Activated T-cell treated with anti-CD3 and anti-CD28 coated beads, Interleukin-2, amount 50 U/mL, for 24 hours (primary cell): ENCODE measurements around the gene BMP10.

Source experiments
- DNase-seq: peaks from one replicate; pipeline ENCODE4 v3.0.0-alpha.2; 2020
- H3K27ac Mint-ChIP-seq: 2 replicates; pipeline ENCODE4 v1.8.0; 2020; ENCODE audit warnings: mild to moderate bottlenecking, mixed read lengths
- H3K27me3 Mint-ChIP-seq: 2 replicates; pipeline ENCODE4 v1.8.0; 2020; ENCODE audit warnings: mixed read lengths
- H3K36me3 Mint-ChIP-seq: 2 replicates; pipeline ENCODE4 v1.8.0; 2020; ENCODE audit warnings: low read depth, mixed read lengths
- H3K4me1 Mint-ChIP-seq: 2 replicates; pipeline ENCODE4 v1.8.0; 2020; ENCODE audit warnings: low read depth, mixed read lengths
- H3K4me3 Mint-ChIP-seq: 2 replicates; pipeline ENCODE4 v1.8.0; 2020; ENCODE audit warnings: mild to moderate bottlenecking, moderate library complexity, mixed read lengths
- H3K9me3 Mint-ChIP-seq: 2 replicates; pipeline ENCODE4 v1.8.0; 2020; ENCODE audit warnings: mixed read lengths

The BMP10 gene

GRCh38 chr2:68871159-68871764 lies at the start of gene BMP10:
Gene BMP10, minus strand, starts transcription at chr2:68871397. Its CDS starts 39 bp downstream, at chr2:68871358.
- no peak within 1 kb of the TSS for H3K4me3 Mint-ChIP-seq
- peak within 1 kb of the TSS; percentile 37 for H3K27ac Mint-ChIP-seq
- H3K27me3 Mint-ChIP-seq: no peaks in the 10 kb centered on the region
- H3K36me3 Mint-ChIP-seq: no peaks in the 10 kb centered on the region
- H3K9me3 Mint-ChIP-seq: no peaks in the 10 kb centered on the region
- no peak for DNase-seq
- peaks cover 5% of the 10 kb centered on the region for H3K4me1 Mint-ChIP-seq

GRCh38 chr2:68920481-68921170 lies 49.4 kb upstream of the BMP10 start:
- Mint-ChIP-seq H3K27ac (no peak overlapping the region), H3K4me3 (no peak overlapping the region), H3K4me1 (peaks cover 8% of the 10 kb centered on the region), H3K9me3 (no peaks in the 10 kb centered on the region), H3K27me3 (no peaks in the 10 kb centered on the region), H3K36me3 (no peaks in the 10 kb centered on the region)
- DNase-seq: no peak

DNA sequence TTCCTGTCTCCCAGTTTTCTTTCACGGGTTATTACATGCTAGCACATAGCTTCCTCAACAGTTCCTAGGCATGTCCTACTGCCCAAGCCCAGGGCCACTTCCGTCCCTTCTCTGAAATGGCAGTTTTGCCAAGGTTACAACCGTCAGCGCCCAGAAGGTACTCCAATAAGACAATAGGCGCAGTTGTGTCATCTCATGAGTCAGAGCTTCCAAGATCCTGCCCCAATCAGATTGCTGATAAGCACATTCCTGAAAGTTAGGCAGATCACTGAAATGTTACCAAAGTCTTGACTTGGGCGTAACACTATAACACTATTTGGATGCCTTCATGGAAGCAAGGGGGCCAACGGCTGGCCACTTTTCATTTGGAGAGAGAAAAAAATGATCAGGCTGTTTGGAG lies 47.3 kb upstream of the BMP10 start:
- Mint-ChIP-seq H3K4me1 (peaks cover 3% of the 10 kb centered on the region), H3K27me3 (no peaks in the 10 kb centered on the region), H3K27ac (no peak overlapping the region), H3K4me3 (no peak overlapping the region), H3K9me3 (no peaks in the 10 kb centered on the region), H3K36me3 (no peaks in the 10 kb centered on the region)
- no peak for DNase-seq

DNA sequence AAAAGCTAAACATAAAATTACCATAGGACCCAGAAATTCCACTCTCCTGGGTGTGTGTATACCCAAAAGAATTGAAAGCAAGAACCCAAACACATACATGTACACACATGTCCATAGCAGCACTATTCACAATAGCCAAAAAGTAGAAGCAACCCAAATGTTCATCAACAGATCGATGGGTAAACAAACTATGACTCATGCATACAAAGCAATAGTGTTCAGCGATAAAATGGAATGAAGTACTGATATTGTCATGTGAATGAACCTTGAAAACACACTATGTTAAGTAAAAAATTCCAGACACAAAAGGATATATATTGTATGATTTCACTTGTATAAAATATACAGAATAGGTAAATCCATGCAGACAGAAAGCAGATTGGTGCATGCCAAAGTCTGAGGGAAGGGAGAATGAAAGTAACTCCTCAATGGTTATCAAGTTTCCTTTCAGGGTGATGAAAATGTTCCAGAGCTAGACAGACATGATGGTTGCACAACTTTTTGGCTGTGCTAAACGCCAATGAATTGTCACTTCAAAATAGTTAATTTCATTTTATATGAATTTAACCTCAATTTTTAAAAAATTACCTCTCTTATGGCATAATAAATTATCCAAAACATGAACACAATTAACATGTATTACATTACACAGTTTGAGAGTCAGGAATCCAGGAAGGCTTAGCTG lies 46.0 kb upstream of the BMP10 start:
- Mint-ChIP-seq H3K36me3 (no peaks in the 10 kb centered on the region), H3K9me3 (no peaks in the 10 kb centered on the region), H3K4me1 (peaks cover 3% of the 10 kb centered on the region), H3K4me3 (no peak overlapping the region), H3K27ac (no peak overlapping the region), H3K27me3 (no peaks in the 10 kb centered on the region)
- no peak for DNase-seq

DNA sequence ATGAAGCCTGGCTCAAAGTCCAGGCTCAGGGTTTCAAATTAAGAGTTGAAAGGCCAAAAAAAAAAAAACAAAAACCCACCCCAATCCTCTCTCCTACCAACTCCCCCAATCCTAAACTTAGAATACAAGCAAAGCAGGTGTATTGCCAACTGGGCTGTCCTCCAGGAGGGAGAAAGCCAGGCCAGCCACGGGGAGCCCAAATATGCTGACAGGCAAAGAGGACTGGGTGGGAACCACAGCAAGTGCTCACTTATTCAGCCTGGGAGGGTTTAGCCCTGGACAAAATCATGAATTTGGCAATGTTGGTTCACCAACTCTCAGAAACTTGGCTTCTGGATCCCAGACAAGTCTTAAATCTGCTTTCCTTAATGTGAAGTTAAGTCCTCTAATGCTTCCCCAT lies 45.0 kb upstream of the BMP10 start:
- Mint-ChIP-seq H3K9me3 (no peaks in the 10 kb centered on the region), H3K27ac (no peak overlapping the region), H3K36me3 (no peaks in the 10 kb centered on the region), H3K4me3 (no peak overlapping the region), H3K27me3 (no peaks in the 10 kb centered on the region), H3K4me1 (peaks cover 3% of the 10 kb centered on the region)
- DNase-seq: no peak

DNA sequence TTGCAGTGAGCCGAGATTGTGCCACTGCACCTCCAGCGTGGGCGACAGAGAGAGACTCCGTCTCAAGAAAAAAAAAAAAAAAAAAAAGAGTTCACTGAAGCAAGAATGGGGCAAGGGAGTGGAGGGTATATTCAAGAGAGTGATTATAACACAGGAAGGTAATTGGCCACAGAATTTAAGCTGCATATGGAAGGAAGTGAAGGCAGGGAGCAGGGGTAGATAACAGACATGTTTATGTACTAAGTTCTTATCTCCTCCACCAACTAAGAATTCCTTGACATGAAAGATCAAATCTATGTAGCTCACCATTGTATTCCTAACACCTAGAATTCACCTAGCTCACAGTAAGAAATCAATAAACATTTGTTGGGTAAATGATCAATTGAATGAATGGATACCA lies 44.2 kb upstream of the BMP10 start:
- peaks cover 5% of the 10 kb centered on the region for H3K4me1 Mint-ChIP-seq
- no peak overlapping the region for H3K27ac Mint-ChIP-seq
- no peaks in the 10 kb centered on the region for H3K36me3 Mint-ChIP-seq
- no peaks in the 10 kb centered on the region for H3K9me3 Mint-ChIP-seq
- no peak overlapping the region for H3K4me3 Mint-ChIP-seq
- no peak for DNase-seq
- no peaks in the 10 kb centered on the region for H3K27me3 Mint-ChIP-seq

GRCh38 chr2:68913359-68913758 lies 42.2 kb upstream of the BMP10 start:
- H3K27me3 Mint-ChIP-seq: no peaks in the 10 kb centered on the region
- H3K27ac Mint-ChIP-seq: no peak overlapping the region
- no peak for DNase-seq
- no peaks in the 10 kb centered on the region for H3K36me3 Mint-ChIP-seq
- H3K9me3 Mint-ChIP-seq: no peaks in the 10 kb centered on the region
- H3K4me1 Mint-ChIP-seq: peaks cover 22% of the 10 kb centered on the region
- H3K4me3 Mint-ChIP-seq: no peak overlapping the region

DNA sequence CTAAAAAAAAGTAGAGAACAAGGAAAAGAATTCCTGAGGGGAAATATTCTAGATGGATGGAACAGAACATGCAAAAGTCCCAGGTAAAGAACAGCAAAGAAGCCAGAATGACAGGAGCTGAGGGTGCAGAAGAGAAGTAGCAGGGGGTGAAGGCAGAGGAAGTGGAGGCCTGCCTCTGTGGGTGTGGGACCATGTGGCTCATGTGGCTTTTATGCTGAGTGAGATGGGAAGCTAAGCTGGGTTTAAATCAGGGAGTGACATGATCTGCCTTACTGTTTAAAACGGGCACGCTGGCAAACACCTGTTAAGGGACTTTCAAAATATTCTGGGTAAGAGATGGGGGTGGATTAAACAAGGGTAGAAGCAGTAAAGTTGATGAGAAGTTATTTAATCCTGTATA lies 41.5 kb upstream of the BMP10 start:
- no peaks in the 10 kb centered on the region for H3K9me3 Mint-ChIP-seq
- H3K27me3 Mint-ChIP-seq: no peaks in the 10 kb centered on the region
- peaks cover 28% of the 10 kb centered on the region for H3K4me1 Mint-ChIP-seq
- no peak overlapping the region for H3K27ac Mint-ChIP-seq
- no peak for DNase-seq
- no peak overlapping the region for H3K4me3 Mint-ChIP-seq
- no peaks in the 10 kb centered on the region for H3K36me3 Mint-ChIP-seq

DNA sequence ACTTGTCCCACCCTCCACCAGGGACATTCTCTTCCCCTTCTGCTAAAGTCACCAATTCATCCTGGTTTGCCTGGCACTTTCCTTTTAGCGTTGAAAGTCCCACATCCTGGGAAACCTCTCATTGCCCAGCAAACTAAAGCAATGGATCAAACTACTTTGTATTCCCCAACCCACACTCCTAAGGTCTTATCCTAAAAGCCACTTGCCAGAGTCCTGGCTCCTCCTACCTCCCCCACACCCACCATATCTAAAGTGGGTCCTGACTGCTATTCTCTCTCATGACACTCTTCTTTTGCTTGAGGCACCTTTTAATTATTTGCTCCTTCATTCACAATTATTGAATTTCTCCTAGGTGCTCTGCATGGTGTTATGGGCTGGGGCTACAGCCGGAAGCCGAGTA lies 40.9 kb upstream of the BMP10 start:
- peaks cover 31% of the 10 kb centered on the region for H3K4me1 Mint-ChIP-seq
- H3K4me3 Mint-ChIP-seq: no peak overlapping the region
- H3K9me3 Mint-ChIP-seq: no peaks in the 10 kb centered on the region
- no peaks in the 10 kb centered on the region for H3K27me3 Mint-ChIP-seq
- no peaks in the 10 kb centered on the region for H3K36me3 Mint-ChIP-seq
- no peak overlapping the region for H3K27ac Mint-ChIP-seq
- DNase-seq: no peak

DNA sequence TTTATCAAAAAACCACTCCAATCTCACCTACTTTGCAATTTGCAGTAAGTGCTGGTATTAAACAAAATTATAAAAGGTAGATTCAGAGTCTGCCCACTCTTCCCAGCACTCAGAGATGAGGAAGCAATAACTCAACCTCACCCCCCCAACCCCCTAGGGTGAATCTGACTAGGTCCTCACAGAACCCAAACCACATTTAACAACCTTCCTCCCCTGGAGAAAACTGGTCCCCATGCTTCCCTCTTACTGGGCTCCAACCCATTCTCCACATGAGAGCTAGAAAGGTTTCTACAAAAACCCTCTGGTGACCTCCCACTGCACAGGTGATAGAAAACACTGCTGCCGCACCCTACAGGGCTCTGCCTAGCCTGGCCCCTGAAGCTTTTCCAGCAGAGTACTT lies 40.5 kb upstream of the BMP10 start:
- Mint-ChIP-seq H3K9me3 (no peaks in the 10 kb centered on the region), H3K27me3 (no peaks in the 10 kb centered on the region), H3K36me3 (no peaks in the 10 kb centered on the region), H3K4me3 (no peak overlapping the region), H3K4me1 (peaks cover 33% of the 10 kb centered on the region), H3K27ac (no peak overlapping the region)
- DNase-seq: no peak

GRCh38 chr2:68911246-68911645 lies 40.0 kb upstream of the BMP10 start:
- H3K27ac Mint-ChIP-seq: no peak overlapping the region
- no peaks in the 10 kb centered on the region for H3K27me3 Mint-ChIP-seq
- no peak for DNase-seq
- no peaks in the 10 kb centered on the region for H3K36me3 Mint-ChIP-seq
- peaks cover 35% of the 10 kb centered on the region for H3K4me1 Mint-ChIP-seq
- no peak overlapping the region for H3K4me3 Mint-ChIP-seq
- H3K9me3 Mint-ChIP-seq: no peaks in the 10 kb centered on the region

DNA sequence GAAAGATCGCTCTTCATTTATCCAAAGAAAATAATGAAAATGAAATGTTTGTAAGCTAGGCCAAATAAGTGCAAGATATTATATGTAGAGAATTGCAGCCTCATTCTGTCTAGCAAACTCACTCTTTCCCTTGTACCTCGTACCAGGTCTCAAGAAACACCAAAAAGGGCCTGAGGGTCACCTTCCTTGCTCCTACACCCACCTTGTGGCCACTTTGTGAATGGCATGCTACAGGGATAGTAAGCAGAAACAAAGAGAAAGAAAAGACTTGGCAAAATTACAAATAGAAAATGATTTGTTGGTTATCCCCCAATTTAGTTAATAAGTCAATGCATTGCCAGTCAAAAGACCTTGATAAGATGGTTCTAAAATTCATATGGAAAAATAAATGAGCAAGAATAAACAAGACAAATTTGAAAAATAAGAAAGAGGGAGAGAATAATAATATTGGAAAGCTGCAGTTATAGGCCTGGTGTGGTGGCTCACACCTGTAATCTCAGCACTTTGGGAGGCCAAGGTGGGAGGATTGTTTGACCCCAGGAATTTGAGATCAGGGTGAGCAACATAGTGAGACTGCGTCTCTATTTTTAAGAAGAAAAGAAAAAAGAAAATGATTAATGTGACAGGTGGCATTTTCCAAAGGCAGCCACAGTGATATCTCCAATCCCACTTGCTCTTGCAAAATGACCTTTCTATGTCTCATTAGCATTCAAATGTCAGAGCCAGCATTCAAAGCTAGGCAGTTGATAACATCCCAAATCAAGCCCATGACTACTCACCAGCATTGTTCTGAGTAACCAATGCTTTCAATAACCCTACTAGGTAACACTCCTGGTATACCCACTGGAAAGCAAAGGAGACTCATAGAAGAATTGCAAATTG lies 38.8 kb upstream of the BMP10 start:
- Mint-ChIP-seq H3K27me3 (no peaks in the 10 kb centered on the region), H3K36me3 (no peaks in the 10 kb centered on the region), H3K4me3 (no peak overlapping the region), H3K9me3 (no peaks in the 10 kb centered on the region), H3K27ac (peak overlapping the region; percentile 72), H3K4me1 (peaks cover 35% of the 10 kb centered on the region)
- peak; percentile 77 for DNase-seq

- Mint-ChIP-seq H3K4me1 (peaks cover 35% of the 10 kb centered on the region), H3K27ac (peak overlapping the region; percentile 97), H3K4me3 (peak overlapping the region; percentile 34), H3K36me3 (no peaks in the 10 kb centered on the region), H3K9me3 (no peaks in the 10 kb centered on the region), H3K27me3 (no peaks in the 10 kb centered on the region)
- DNase-seq: peak; percentile 83
Measured at GRCh38 chr2:68908392-68908970, 37.3 kb upstream of the BMP10 start.

DNA sequence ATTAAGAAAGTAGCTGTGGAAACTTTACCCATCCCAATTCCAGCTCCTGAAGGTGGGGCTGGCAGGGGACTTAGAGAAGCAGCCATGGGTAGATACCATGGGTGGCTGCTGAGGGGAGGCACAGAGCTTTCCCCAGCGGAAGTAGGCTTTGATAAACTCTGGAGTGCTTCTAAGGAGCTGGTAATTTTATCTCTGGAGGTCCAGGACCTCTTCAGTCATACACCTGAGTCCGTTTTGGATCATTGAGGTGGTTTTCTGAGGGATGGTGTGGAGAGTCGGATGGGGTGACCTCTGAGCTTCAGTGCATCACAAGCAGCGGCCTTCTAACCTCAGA lies 36.7 kb upstream of the BMP10 start:
- H3K9me3 Mint-ChIP-seq: no peaks in the 10 kb centered on the region
- peak; percentile 38 for DNase-seq
- H3K4me1 Mint-ChIP-seq: peaks cover 35% of the 10 kb centered on the region
- H3K4me3 Mint-ChIP-seq: peak overlapping the region; percentile 34
- peak overlapping the region; percentile 97 for H3K27ac Mint-ChIP-seq
- H3K36me3 Mint-ChIP-seq: no peaks in the 10 kb centered on the region
- H3K27me3 Mint-ChIP-seq: no peaks in the 10 kb centered on the region
